Measurements from ENCODE around the gene C2CD4A. TPM values are rescaled to one million over a fixed set of nuclear protein-coding genes. Genes with fewer than 3 reads are reported as not detected.

C2CD4A gene
- total RNA-seq, 4 donors from 2014 or later: 0.12 to 0.40 (median 0.31) TPM; not detected in 1

GRCh38 chr15:62103431-62103830, 36.7 kb downstream of the C2CD4A start:
- ATAC-seq: no peak
- H3K4me3 ChIP-seq: no peak overlapping the region
- peaks cover 0 to 7% (median 0%) of the 10 kb centered on the region in 3 donors for H3K4me1 ChIP-seq
- no peak for TF ChIP-seq CTCF (IDR thresholded peaks at IDR 0.05)
- TF ChIP-seq POLR2AphosphoS5 (IDR thresholded peaks at IDR 0.05): no peak
- TF ChIP-seq EP300 (IDR thresholded peaks at IDR 0.05): no peak
- no peak for TF ChIP-seq POLR2A (IDR thresholded peaks at IDR 0.05)
- H3K27ac ChIP-seq: no peak overlapping the region
- H3K9me3 ChIP-seq: no peaks in the 10 kb centered on the region
- WGBS, 2 donors (ENCODE audit: low coverage in 1 of 2): 83 to 92% methylated on average over 6 to 7 of the region's 7 CpGs
- H3K27me3 ChIP-seq: no peaks in the 10 kb centered on the region
- H3K36me3 ChIP-seq: no peaks in the 10 kb centered on the region

- H3K27me3 ChIP-seq: no peaks in the 10 kb centered on the region
- no peaks in the 10 kb centered on the region for H3K9me3 ChIP-seq
- peaks cover 0 to under 1% (median 0%) of the 10 kb centered on the region in 3 donors for H3K4me1 ChIP-seq
- no peak overlapping the region for H3K27ac ChIP-seq
- H3K4me3 ChIP-seq: no peak overlapping the region
- H3K36me3 ChIP-seq: no peaks in the 10 kb centered on the region
- WGBS, 2 donors (ENCODE audit: low coverage in 1 of 2): 61 to 100% methylated on average over 2 of the region's 3 CpGs
- ATAC-seq: no peak
- TF ChIP-seq EP300 (IDR thresholded peaks at IDR 0.05) (no peak), CTCF (IDR thresholded peaks at IDR 0.05) (no peak), POLR2AphosphoS5 (IDR thresholded peaks at IDR 0.05) (no peak), POLR2A (IDR thresholded peaks at IDR 0.05) (no peak)
Observed at GRCh38 chr15:62104401-62104800, 37.6 kb downstream of the C2CD4A start.

GRCh38 chr15:62104846-62105245, 38.1 kb downstream of the C2CD4A start:
- TF ChIP-seq POLR2AphosphoS5 (IDR thresholded peaks at IDR 0.05) (no peak), EP300 (IDR thresholded peaks at IDR 0.05) (no peak), CTCF (IDR thresholded peaks at IDR 0.05) (no peak), POLR2A (IDR thresholded peaks at IDR 0.05) (no peak)
- H3K9me3 ChIP-seq: no peaks in the 10 kb centered on the region
- WGBS, 2 donors (ENCODE audit: low coverage in 1 of 2): 79 to 83% methylated on average over 4 to 5 of the region's 5 CpGs
- H3K36me3 ChIP-seq: no peaks in the 10 kb centered on the region
- no peak for ATAC-seq
- no peak overlapping the region for H3K27ac ChIP-seq
- peaks cover 0 to 2% (median 2%) of the 10 kb centered on the region in 3 donors for H3K4me1 ChIP-seq
- no peaks in the 10 kb centered on the region for H3K27me3 ChIP-seq
- H3K4me3 ChIP-seq: no peak overlapping the region

- Histone ChIP-seq H3K27me3 (no peaks in the 10 kb centered on the region), H3K4me3 (no peak overlapping the region), H3K36me3 (no peaks in the 10 kb centered on the region), H3K27ac (no peak overlapping the region), H3K9me3 (no peaks in the 10 kb centered on the region), H3K4me1 (peaks cover 0 to 6% (median 6%) of the 10 kb centered on the region in 3 donors)
- ATAC-seq: no peak
- 60 to 92% methylated on average over 1 to 9 of the region's 11 CpGs for WGBS, 2 donors (ENCODE audit: low coverage in 1 of 2)
- TF ChIP-seq POLR2AphosphoS5 (IDR thresholded peaks at IDR 0.05) (no peak), EP300 (IDR thresholded peaks at IDR 0.05) (no peak), POLR2A (IDR thresholded peaks at IDR 0.05) (no peak), CTCF (IDR thresholded peaks at IDR 0.05) (no peak)
Observed at GRCh38 chr15:62105266-62105665, 38.5 kb downstream of the C2CD4A start.

GRCh38 chr15:62106096-62106495, 39.3 kb downstream of the C2CD4A start:
- no peak for TF ChIP-seq POLR2AphosphoS5 (IDR thresholded peaks at IDR 0.05)
- no peak for TF ChIP-seq EP300 (IDR thresholded peaks at IDR 0.05)
- TF ChIP-seq CTCF (IDR thresholded peaks at IDR 0.05): no peak
- TF ChIP-seq POLR2A (IDR thresholded peaks at IDR 0.05): no peak
- 74 to 83% methylated on average over 3 of the region's 3 CpGs for WGBS, 2 donors (ENCODE audit: low coverage in 1 of 2)
- Histone ChIP-seq H3K9me3 (no peaks in the 10 kb centered on the region), H3K27ac (no peak overlapping the region), H3K4me1 (peaks cover 0 to 7% (median 6%) of the 10 kb centered on the region in 3 donors), H3K27me3 (no peaks in the 10 kb centered on the region), H3K4me3 (no peak overlapping the region), H3K36me3 (no peaks in the 10 kb centered on the region)
- ATAC-seq: no peak

Measured in gastroesophageal sphincter (tissue), 4 donors.